ENCODE data around the gene UBE2D3.

The UBE2D3 gene

DNA sequence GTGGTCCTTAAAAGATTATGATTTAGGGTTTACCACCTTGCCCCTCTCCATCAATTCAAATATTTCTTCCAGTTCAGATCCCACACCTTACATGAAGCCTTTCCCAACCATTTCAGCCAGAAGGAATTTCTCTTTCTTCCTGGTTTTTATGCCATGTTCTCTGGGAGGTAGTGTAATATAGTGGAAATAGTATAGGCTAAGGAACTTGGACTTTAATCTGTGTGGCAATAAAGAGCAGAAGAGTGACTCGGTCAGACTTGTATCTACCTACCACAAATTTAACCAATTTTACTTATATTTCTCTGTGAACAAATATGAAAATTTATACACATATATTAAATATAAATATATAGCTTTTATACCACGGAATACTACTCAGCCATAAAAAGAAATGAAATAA, 23.0 kb upstream of the UBE2D3 start:
- in situ Hi-C loops (cut with HindIII; ENCODE audit: low sequenced_read_pairs) = no loop called here
- DNase-seq (ENCODE audit: low read depth) = no peak
- TF ChIP-seq, protein P1, sequence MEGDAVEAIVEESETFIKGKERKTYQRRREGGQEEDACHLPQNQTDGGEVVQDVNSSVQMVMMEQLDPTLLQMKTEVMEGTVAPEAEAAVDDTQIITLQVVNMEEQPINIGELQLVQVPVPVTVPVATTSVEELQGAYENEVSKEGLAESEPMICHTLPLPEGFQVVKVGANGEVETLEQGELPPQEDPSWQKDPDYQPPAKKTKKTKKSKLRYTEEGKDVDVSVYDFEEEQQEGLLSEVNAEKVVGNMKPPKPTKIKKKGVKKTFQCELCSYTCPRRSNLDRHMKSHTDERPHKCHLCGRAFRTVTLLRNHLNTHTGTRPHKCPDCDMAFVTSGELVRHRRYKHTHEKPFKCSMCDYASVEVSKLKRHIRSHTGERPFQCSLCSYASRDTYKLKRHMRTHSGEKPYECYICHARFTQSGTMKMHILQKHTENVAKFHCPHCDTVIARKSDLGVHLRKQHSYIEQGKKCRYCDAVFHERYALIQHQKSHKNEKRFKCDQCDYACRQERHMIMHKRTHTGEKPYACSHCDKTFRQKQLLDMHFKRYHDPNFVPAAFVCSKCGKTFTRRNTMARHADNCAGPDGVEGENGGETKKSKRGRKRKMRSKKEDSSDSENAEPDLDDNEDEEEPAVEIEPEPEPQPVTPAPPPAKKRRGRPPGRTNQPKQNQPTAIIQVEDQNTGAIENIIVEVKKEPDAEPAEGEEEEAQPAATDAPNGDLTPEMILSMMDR (IDR thresholded peaks at IDR 0.05; ENCODE audit: low read depth, low read length, missing control alignments) = no peak
- H3K4me3 ChIP-seq (ENCODE audit: low read depth, low read length) = no peak overlapping the region

DNA sequence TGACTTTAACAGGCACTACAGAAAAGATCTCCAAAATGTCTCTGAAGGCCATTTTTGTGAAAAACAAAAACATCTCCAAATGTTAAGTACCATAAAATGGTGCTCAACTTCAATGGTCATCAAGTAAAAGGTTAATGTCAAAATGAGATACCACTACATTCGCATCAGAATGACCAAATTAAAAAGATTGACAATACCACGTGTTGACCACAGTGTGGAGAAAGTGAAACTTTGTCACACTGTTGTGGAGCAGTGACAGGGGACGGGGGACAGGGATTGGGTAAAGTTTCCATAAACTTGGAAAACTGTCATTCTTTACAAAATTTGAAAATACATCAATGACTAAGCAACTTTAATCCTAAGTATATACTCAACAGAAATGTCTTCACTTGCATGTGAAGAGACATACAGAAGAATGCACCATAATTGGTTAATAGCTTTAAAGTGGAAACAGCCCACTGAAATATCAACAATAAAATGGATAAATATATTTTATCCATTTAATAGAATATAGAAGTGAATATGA, 22.3 kb upstream of the UBE2D3 start:
- TF ChIP-seq, protein P1 (IDR thresholded peaks at IDR 0.05; ENCODE audit: low read depth, low read length, missing control alignments) = no peak
- in situ Hi-C loops (cut with HindIII; ENCODE audit: low sequenced_read_pairs) = no loop called here

DNA sequence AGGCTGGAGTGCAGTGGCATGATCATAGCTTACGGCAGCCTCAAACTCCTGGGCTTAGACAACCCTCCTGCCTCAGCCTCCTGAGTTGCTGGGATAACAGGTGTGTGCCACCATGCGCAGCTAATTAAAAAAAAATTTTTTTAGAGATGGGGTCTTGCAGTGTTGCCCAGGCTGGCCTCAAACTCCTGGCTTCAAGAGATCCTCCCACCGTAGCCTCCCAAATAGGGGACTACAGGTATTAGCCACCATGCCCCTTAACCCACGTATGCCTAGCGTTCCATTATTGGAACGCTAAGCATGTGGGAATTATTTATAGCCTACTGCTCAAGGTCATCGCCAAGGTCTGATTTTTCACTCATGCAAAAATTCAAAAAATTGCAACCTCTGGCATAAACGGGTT, 20.3 kb upstream of the UBE2D3 start:
- H3K4me3 ChIP-seq (ENCODE audit: low read depth, low read length) = no peak overlapping the region
- no peak for DNase-seq (ENCODE audit: low read depth)
- TF ChIP-seq, protein P1 (IDR thresholded peaks at IDR 0.05; ENCODE audit: low read depth, low read length, missing control alignments) = no peak
- in situ Hi-C loops (cut with HindIII; ENCODE audit: low sequenced_read_pairs) = no loop called here

More for the DNA sequence above, 22.3 kb upstream of the UBE2D3 start:
- H3K4me3 ChIP-seq (ENCODE audit: low read depth, low read length) = no peak overlapping the region
- no peak for DNase-seq (ENCODE audit: low read depth)

DNA sequence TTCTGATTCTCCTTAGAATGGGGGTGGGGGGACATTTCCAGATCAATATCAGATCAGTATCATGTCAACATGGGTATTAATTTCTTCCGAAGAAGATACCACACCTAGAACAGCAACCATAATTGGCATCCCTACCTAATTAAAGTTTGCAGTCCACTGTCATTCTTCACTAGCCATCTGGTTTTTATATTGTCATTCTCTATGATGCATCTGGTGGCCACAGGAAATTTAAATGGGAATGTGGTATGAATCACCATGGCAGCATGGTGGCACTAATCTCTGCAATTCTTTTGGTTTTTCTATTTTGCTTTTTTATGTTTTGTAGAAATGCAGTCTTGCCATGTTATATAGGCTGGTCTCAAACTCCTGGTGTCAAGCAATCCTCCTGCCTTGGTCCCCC, 16.6 kb upstream of the UBE2D3 start:
- in situ Hi-C loops (cut with HindIII; ENCODE audit: low sequenced_read_pairs) = no loop called here
- no peak overlapping the region for H3K4me3 ChIP-seq (ENCODE audit: low read depth, low read length)
- DNase-seq (ENCODE audit: low read depth) = no peak
- TF ChIP-seq, protein P1 (IDR thresholded peaks at IDR 0.05; ENCODE audit: low read depth, low read length, missing control alignments) = no peak

DNA sequence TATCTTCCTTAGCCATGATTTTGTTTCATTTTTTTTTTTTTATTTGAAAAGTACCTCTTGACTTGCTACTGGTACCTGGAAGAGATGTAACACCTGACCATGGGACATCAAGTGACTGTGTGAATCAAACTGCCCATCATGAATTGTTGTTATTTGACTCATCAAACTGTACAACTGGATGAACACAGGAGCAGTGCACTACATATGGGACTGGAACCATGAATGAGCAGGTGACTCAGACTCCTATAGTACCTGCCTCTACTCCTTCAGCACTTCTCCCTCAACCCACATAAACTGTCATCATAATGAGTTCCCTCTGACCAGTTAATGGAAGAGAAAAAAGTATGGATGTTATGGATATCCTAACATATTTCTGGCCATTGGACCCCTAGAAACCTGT, 15.9 kb upstream of the UBE2D3 start:
- DNase-seq (ENCODE audit: low read depth) = no peak
- TF ChIP-seq, protein P1 (IDR thresholded peaks at IDR 0.05; ENCODE audit: low read depth, low read length, missing control alignments) = no peak
- in situ Hi-C loops (cut with HindIII; ENCODE audit: low sequenced_read_pairs) = no loop called here
- no peak overlapping the region for H3K4me3 ChIP-seq (ENCODE audit: low read depth, low read length)

DNA sequence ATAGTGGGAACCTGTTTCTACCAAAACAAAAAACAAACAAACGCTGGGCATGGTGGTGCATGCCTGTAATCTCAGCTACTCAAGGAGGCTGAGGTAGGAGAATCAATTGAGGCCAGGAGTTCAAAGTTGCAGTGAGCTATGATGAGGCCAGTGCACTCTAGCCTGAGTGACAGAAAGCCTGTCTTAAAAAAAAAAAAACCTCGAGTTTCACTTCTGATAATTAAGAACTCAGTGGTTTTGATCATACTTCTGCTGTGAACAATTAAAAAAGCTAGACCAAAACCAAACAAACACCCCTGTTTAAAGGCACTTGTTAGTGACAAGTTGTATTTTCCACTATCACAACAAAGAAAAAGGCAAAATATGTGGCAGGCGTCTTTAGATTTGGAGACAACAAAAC, 15.0 kb upstream of the UBE2D3 start:
- in situ Hi-C loops (cut with HindIII; ENCODE audit: low sequenced_read_pairs) = no loop called here
- DNase-seq (ENCODE audit: low read depth) = no peak
- TF ChIP-seq, protein P1 (IDR thresholded peaks at IDR 0.05; ENCODE audit: low read depth, low read length, missing control alignments) = no peak
- H3K4me3 ChIP-seq (ENCODE audit: low read depth, low read length) = no peak overlapping the region

DNA sequence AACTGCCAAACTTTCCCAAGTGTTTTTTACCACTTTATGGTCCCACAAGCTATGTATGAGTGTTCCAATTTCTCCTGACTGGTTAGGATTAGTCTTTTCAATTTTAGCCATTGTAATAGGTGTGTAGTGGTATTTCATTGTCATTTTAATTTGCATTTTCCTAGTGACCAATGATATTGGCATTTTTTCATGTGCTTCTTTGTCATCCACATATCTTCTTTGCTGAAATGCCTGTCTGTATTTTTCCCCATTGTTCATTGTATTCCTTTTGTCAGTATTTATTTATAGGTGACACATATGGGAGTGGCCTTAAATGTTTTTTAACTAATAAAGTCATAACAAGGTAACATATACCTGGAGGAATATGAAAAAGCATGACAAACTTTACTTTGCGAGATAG, 9.2 kb upstream of the UBE2D3 start:
- DNase-seq (ENCODE audit: low read depth) = no peak
- TF ChIP-seq, protein P1 (IDR thresholded peaks at IDR 0.05; ENCODE audit: low read depth, low read length, missing control alignments) = no peak
- in situ Hi-C loops (cut with HindIII; ENCODE audit: low sequenced_read_pairs) = no loop called here
- no peak overlapping the region for H3K4me3 ChIP-seq (ENCODE audit: low read depth, low read length)

Measured in astrocyte of the cerebellum (primary cell).